ENCODE data around the gene CXCR6. TPM values are rescaled to one million over a fixed set of nuclear protein-coding genes. Genes with fewer than 3 reads are reported as not detected.

The CXCR6 gene
- total and polyA plus RNA-seq, 2 experiments from 2014 or later, result 0.06 TPM; not detected in 1

DNA sequence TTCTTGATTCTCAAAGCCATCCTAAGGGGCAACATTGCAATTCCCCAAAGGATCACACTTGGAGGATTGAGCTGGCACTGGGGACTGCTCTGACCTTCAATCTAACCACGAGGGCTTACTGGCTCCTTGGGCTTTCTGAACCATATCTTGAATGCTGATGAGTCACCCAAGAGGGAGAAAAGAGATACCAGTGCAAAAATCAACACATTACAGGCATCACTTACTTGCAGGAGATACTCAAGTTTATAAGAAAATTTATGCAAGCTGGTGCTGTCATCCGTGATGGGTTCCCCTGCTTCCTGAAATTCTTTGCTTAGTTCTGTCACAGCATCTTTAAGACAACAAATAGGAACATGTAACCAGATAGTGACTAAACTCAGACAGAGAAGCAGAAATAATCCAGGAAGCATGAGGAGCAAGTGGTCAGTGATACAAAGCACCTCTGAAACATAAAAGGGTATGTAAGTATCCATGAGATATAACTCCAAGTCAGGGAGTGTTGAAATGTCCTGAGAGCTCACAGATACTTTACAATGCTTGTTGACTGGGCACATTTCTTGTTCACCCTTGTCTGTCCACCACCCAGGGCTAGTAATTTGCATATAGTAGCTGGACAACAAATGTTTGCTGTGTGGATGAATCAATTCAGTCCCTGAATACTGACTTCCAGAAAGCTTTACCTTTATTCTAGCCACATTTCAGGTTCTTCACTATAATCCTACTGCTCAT lies 38.2 kb downstream of the CXCR6 start:
- Histone ChIP-seq H3K27ac (no peak overlapping the region), H3K4me1 (ENCODE audit: low read depth) (peaks cover 59% of the 10 kb centered on the region), H3K4me3 (no peak overlapping the region), H3K36me3 (peaks cover 34% of the 10 kb centered on the region), H3K9me3 (ENCODE audit: low read depth) (no peaks in the 10 kb centered on the region), H3K27me3 (no peaks in the 10 kb centered on the region)
- peak; percentile 46 to 55 for DNase-seq (ENCODE audit: low read depth in 1 of 2, low spot score in 1 of 2)
- no peak for TF ChIP-seq CTCF (IDR thresholded peaks at IDR 0.05; ENCODE audit: low read depth, low read length)

DNA sequence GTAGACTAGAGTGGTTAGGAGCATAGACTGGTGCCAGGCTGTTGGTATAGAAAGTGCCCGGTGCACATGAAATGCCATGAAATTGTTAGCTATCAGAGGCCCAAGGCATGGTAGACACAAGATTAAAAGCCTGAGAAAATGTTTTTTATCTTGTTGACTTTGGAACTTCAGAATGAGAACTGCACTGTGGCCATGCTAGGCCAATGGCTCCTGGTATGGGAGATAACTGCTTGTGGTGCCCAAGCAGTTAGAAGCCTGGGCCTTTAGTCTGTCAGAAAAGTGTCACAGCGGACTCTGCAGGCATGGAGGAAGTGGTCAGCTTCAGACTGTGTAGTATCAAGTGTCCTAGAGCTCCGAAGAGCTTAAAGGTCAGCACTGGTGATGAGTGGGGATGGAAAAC lies 40.5 kb downstream of the CXCR6 start:
- H3K27ac ChIP-seq, result peak overlapping the region; percentile 34
- DNase-seq (ENCODE audit: low read depth in 1 of 2, low spot score in 1 of 2), result no peak
- no peaks in the 10 kb centered on the region for H3K27me3 ChIP-seq
- peaks cover 82% of the 10 kb centered on the region for H3K4me1 ChIP-seq (ENCODE audit: low read depth)
- no peak overlapping the region for H3K4me3 ChIP-seq
- H3K9me3 ChIP-seq (ENCODE audit: low read depth), result no peaks in the 10 kb centered on the region
- peaks cover 20% of the 10 kb centered on the region for H3K36me3 ChIP-seq
- TF ChIP-seq CTCF (IDR thresholded peaks at IDR 0.05; ENCODE audit: low read depth, low read length), result no peak

- peaks cover 90% of the 10 kb centered on the region for H3K4me1 ChIP-seq (ENCODE audit: low read depth)
- no peak overlapping the region for H3K4me3 ChIP-seq
- H3K36me3 ChIP-seq, result peaks cover 13% of the 10 kb centered on the region
- H3K27me3 ChIP-seq, result no peaks in the 10 kb centered on the region
- peak overlapping the region; percentile 34 for H3K27ac ChIP-seq
- no peaks in the 10 kb centered on the region for H3K9me3 ChIP-seq (ENCODE audit: low read depth)
- peak in 1 of 2 donors; percentile 40 for DNase-seq (ENCODE audit: low read depth in 1 of 2, low spot score in 1 of 2)
- TF ChIP-seq CTCF (IDR thresholded peaks at IDR 0.05; ENCODE audit: low read depth, low read length), result no peak
Observed at GRCh38 chr3:45984331-45985312, 41.4 kb downstream of the CXCR6 start.

GRCh38 chr3:45985532-45986302 lies 42.5 kb downstream of the CXCR6 start:
- peaks cover 9% of the 10 kb centered on the region for H3K36me3 ChIP-seq
- H3K4me3 ChIP-seq, result no peak overlapping the region

More at GRCh38 chr3:45985532-45986302, 42.5 kb downstream of the CXCR6 start:
- TF ChIP-seq CTCF (IDR thresholded peaks at IDR 0.05; ENCODE audit: low read depth, low read length), result no peak
- Histone ChIP-seq H3K4me1 (ENCODE audit: low read depth) (peaks cover 100% of the 10 kb centered on the region), H3K9me3 (ENCODE audit: low read depth) (no peaks in the 10 kb centered on the region), H3K27me3 (no peaks in the 10 kb centered on the region), H3K27ac (peak overlapping the region; percentile 81)
- DNase-seq (ENCODE audit: low read depth in 1 of 2, low spot score in 1 of 2), result no peak
